Inflammatory macrophage treated with lipopolysaccharide for 4 hours (primary cell): Measurements from ENCODE around the gene HEXD.
A peak's percentile ranks its signal among the peaks of the same experiment; 100 is the strongest.

ENCODE experiments used
- DNase-seq: peaks from one replicate; pipeline ENCODE4 v3.0.0-alpha.2; 2020

The HEXD gene

DNA sequence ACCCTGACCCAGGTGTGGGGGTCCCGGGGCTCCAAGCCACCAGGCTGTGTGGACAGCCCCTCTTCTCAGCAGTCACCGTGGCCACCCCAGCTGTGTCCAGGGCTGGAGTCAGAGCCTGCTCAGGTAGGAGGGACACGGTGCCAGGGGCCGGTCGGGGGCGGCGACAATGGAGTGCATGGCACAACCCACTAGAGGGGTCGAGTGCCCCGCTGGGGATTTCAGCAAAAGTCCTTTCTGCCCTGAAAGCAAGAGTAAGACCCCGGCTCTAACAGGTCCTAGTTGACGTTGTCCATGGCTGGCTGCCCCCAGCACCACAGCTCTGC is 35.3 kb upstream of the HEXD start:
- DNase-seq = no peak

DNA sequence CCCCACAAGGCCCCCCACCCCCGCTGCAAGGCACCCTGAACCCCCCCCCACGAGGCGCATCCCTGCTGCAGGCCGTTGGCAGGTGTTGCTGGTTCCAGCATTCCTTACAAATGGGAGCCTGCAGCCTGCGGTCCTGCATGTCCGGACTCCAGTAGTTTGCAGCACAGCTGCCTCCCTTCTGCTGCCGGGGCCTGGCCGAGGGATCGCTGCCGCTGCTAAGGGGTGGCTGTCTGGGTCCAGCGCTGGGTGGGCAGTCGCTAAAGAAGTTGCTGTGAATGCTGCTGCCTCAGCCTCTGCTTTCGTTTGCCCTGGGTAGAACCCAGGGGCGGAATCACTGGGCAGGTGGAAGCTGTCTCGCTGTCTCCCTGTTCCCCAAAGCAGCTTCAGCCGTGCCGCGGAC is 34.7 kb upstream of the HEXD start:
- DNase-seq = no peak

GRCh38 chr17:82384051-82384729 is 34.0 kb upstream of the HEXD start:
- DNase-seq = no peak

DNA sequence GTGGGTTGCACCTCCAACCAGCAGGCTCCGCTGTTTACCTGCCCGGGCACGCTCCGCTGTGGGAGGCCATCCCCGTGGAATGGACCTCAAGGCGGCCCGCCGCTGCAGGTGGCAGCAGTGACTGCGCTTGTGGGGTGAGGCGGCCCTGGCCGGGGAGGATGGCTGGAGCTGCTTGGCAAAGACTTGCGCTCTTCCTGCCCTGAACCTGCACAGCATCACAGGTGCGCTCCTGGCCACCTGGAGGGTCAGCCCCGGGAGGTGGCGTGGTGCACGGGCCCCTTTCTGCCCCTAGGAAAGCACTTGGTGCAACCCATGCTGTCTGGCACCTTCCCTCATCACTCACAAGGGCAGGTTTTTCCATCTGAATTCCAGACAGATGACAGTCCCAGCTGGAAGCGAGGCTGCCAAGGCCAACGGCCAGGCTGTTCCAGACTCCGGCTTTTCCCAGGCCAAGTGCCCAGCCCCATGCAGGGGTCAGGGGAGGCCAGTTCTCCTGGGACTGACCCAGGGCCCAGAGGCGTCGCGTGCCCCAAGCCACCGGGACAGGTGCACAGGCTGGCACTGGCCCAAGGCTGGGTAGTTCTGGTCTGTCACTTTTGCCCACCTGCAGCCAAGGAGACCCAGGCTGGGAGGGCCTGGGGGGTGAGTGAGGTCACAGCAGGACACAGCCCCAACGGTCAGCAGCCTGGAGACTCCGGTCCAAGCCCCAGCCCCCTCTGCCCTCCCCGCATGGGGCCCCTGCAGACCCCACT is 33.2 kb upstream of the HEXD start:
- no peak for DNase-seq

DNA sequence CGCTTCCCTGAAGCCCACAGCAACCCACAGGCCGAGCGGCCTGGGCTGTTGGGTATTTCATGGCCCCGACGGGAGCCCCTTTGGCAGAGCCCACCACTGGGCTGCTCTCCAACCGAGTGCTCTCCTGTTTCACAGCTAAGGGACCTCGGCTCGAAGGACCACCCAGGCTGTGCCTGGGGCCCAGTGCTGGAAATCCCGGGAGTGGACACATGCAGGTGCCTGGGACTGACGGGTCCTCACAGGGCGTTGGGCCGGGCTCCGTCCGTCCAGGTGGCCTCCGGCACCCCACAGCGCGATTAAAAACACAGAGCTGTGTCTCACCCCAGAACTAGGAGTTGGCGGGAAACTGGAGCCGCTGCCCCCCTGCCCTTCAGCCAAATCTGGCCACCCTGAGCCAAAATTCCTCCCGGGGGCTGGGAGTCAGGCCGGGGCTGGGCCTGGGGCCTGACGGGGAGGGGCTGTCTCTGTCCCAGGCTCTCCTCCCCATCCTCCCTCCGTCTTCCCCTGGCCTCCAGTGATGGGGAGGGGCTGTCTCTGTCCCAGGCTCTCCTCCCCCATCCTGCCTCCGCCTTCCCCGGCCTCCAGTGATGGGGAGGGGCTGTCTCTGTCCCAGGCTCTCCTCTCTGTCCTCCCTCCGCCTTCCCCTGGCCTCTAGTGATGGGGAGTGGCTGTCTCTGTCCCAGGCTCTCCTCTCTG is 32.4 kb upstream of the HEXD start:
- no peak for DNase-seq

DNA sequence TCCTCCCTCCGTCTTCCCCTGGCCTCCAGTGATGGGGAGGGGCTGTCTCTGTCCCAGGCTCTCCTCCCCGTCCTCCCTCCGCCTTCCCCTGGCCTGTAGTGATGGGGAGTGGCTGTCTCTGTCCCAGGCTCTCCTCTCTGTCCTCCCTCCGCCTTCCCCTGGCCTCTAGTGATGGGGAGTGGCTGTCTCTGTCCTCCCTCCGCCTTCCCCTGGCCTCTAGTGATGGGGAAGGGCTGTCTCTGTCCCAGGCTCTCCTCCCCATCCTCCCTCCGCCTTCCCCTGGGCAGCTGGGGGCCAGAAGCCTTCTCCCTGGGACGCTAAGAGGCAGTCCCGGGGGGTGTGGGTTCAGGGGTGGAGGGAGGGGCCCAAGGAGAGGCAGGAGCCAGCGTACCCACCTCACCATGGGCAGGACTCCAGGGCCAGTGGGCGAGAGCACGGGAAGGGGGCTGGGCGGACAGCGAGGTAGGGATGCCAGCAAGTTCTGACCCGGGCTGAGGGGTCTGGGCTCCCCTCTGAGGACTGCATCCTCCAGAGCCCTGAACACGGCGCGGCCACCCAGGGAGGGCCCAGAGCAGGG is 31.8 kb upstream of the HEXD start:
- DNase-seq = no peak

- DNase-seq = peak; percentile 22
These were observed 31.1 kb upstream of the HEXD start for GRCh38 chr17:82386881-82387704.

DNA sequence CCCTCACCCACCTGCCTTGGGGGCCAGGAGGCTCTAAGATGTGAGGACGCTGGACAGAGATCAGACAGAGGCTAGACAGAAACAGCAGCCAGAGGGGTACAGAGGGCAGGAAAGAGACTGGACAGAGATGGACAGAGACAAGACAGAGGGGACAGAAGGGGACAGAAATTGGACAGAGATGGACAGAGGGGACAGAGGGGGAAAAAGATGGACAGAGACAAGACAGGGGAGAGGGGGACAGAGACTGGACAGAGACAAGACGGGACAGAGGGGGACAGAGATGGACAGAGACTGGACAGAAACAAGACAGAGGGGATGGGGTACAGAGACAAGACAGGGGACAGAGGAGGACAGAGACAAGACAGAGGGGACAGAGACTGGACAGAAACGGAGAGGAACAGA is 30.4 kb upstream of the HEXD start:
- no peak for DNase-seq

- DNase-seq = no peak
These were observed 29.8 kb upstream of the HEXD start for GRCh38 chr17:82388223-82388921.

DNA sequence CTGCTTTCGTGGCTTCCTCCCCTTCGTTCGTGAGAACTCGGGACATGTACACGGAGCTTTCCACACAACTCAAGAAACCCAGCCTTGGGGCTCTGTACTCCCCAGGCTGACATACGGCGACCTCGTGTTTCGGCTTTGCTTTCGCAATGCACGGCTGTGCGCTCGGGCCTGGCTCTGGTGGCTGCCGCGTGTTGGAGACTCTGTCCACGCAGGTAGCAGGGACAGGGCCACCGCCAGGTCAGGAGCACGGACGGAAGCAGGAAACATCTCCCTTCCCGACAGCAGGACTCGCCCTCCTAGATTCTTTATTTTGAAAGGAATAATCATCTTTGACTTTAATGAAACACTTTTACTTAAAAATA is 29.2 kb upstream of the HEXD start:
- DNase-seq = no peak

DNA sequence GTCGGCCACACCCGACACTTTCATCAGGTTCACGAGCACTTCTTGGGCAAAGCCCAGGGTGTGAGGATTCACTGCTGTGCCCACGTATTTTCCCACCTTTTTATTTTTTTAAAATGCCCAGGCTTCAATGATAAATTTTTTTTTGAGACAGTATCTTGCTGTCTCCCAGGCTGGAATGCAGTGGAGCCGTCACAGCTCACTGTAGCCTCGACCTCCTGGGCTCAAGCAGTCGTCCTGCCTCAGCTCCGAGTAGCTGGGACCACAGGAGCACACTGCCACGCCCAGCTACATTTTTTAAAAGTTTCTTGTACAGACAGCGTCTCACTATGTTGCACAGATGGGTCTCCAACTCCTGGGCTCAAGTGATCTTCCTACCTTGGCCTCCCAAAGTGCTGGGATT is 28.8 kb upstream of the HEXD start:
- DNase-seq = no peak

DNA sequence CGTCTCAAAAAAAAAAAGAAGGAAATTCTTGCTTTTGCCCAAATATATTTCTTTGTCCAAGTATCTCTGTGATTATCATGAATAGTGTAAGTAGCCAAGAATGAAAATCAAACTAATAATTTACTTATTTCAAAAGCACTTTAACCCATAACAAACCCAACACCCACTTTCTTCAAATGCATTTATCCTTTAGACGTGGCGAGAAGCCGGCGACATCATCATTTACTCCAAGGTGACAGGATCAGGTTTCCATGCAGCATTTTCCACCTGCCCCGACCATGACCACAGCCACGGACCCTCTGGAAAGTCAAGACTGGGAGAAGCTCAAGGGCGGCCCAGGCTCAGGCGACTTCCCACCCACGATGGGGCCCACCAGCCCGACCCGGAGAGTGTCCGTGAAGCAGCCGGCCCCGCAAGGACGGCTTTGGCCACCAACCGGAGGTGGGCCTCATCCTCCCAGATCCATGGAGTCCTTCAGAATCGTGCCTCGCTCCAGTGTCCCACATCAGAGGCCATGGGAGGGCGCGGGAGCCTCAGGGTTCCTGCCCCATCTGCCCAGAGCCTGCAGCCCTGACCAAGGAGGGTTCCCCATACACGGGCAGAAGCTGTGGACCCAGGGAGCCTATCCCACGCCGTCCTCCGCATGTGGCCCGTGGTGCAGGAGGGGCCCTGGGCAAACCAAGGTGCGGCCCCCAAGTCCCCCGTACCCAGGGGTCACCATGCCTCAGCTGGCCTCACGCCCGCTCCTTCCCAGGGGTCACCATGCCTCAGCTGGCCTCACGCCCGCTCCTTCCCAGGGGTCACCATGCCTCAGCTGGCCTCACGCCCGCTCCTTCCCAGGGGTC is 27.9 kb upstream of the HEXD start:
- no peak for DNase-seq

- DNase-seq = no peak
These were observed 27.2 kb upstream of the HEXD start for GRCh38 chr17:82390860-82391435.

GRCh38 chr17:82391496-82392066 is 26.6 kb upstream of the HEXD start:
- DNase-seq = no peak

- no peak for DNase-seq
These were observed 25.8 kb upstream of the HEXD start for GRCh38 chr17:82392209-82392920.

- DNase-seq = no peak
These were observed 25.2 kb upstream of the HEXD start for GRCh38 chr17:82392941-82393340.

- DNase-seq = no peak
These were observed 23.9 kb upstream of the HEXD start for GRCh38 chr17:82394278-82394677.

- DNase-seq = no peak
These were observed 21.3 kb upstream of the HEXD start for GRCh38 chr17:82396601-82397435.
